HL-60 (cell line): Measurements from ENCODE around the gene CLDN6.

ENCODE experiments used
- DNase-seq, 2 experiments: peaks; one replicate each; pipeline ENCODE4 v3.0.0-alpha.2; 2010 to 2020; ENCODE audit warnings: low read depth in 1 of 2, low spot score in 1 of 2
- H3K27ac ChIP-seq: fragments of 250-450 bp; sonication (Bioruptor Pico); replicated peaks from 2 replicates; pipeline ENCODE4 v1.5.1; 2020; ENCODE audit warnings: mild to moderate bottlenecking, moderate library complexity
- H3K27me3 ChIP-seq: fragments of 250-450 bp; sonication (Bioruptor Pico); 2 replicates; pipeline ENCODE4 v1.5.1; 2021; ENCODE audit warnings: mild to moderate bottlenecking, moderate library complexity; ENCODE audit not compliant: insufficient read depth, poor library complexity, severe bottlenecking
- H3K4me3 ChIP-seq: replicated peaks from 2 replicates; pipeline ENCODE4 v1.5.1; 2011; ENCODE audit warnings: mild to moderate bottlenecking, control low read depth, low read length; ENCODE audit not compliant: insufficient read depth
- GABPA ChIP-seq: IDR thresholded peaks from 2 replicates; pipeline ENCODE4 v1.6.1; 2012; ENCODE audit warnings: low read depth
- POLR2AphosphoS5 ChIP-seq: IDR thresholded peaks from 2 replicates; pipeline ENCODE4 v1.6.1; 2012; ENCODE audit warnings: low read depth
- SPI1 ChIP-seq: IDR thresholded peaks from 2 replicates; pipeline ENCODE4 v1.6.1; 2012; ENCODE audit warnings: low read depth, mild to moderate bottlenecking, borderline replicate concordance
- TF ChIP-seq, protein P1 (sequence below): IDR thresholded peaks from one replicate; pipeline ENCODE4 v1.5.1; 2011; ENCODE audit warnings: low read length, control low read depth, inconsistent platforms; ENCODE audit not compliant: insufficient read depth
- TF ChIP-seq, protein P2 (sequence below): IDR thresholded peaks from 2 replicates; pipeline ENCODE4 v1.6.1; 2012; ENCODE audit warnings: low read depth; ENCODE audit not compliant: insufficient replicate concordance

Gene CLDN6

DNA sequence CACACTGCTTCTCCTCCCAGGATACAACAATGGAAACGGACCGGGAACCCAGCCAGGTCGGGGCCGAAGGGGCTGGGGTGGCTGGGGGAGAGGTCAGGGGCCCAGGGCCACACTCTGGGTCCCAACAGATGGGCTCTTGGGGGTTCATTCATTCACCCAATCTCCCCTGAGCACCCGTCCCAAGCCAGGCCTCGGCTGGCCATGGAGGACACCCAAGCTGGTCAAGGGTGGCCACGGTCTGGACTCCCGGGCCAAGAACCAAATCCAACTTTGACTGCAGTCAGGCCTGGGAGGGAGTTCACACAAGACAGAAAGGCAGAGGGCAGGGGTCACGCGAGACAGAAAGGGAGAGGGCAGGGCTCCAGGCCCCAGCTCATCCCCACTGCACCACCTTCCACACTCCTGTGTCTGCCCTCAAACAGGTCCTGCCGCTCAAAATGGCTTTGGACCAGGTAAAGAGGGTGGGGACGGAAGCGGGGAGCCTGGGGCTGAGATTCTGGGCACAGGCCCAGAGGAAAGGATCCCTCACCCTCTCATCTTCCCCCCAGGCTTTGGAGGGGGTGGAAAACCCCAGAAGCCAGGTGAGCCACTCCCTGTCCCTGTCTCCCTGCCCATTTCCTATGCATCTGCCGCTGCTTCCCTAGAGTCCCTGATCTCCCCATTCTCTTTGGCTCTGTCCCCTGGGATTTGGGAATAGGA is 25.5 kb downstream of the CLDN6 start:
- no peak overlapping the region for H3K27ac ChIP-seq
- TF ChIP-seq, protein P1, sequence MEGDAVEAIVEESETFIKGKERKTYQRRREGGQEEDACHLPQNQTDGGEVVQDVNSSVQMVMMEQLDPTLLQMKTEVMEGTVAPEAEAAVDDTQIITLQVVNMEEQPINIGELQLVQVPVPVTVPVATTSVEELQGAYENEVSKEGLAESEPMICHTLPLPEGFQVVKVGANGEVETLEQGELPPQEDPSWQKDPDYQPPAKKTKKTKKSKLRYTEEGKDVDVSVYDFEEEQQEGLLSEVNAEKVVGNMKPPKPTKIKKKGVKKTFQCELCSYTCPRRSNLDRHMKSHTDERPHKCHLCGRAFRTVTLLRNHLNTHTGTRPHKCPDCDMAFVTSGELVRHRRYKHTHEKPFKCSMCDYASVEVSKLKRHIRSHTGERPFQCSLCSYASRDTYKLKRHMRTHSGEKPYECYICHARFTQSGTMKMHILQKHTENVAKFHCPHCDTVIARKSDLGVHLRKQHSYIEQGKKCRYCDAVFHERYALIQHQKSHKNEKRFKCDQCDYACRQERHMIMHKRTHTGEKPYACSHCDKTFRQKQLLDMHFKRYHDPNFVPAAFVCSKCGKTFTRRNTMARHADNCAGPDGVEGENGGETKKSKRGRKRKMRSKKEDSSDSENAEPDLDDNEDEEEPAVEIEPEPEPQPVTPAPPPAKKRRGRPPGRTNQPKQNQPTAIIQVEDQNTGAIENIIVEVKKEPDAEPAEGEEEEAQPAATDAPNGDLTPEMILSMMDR: no peak
- TF ChIP-seq, protein P2, sequence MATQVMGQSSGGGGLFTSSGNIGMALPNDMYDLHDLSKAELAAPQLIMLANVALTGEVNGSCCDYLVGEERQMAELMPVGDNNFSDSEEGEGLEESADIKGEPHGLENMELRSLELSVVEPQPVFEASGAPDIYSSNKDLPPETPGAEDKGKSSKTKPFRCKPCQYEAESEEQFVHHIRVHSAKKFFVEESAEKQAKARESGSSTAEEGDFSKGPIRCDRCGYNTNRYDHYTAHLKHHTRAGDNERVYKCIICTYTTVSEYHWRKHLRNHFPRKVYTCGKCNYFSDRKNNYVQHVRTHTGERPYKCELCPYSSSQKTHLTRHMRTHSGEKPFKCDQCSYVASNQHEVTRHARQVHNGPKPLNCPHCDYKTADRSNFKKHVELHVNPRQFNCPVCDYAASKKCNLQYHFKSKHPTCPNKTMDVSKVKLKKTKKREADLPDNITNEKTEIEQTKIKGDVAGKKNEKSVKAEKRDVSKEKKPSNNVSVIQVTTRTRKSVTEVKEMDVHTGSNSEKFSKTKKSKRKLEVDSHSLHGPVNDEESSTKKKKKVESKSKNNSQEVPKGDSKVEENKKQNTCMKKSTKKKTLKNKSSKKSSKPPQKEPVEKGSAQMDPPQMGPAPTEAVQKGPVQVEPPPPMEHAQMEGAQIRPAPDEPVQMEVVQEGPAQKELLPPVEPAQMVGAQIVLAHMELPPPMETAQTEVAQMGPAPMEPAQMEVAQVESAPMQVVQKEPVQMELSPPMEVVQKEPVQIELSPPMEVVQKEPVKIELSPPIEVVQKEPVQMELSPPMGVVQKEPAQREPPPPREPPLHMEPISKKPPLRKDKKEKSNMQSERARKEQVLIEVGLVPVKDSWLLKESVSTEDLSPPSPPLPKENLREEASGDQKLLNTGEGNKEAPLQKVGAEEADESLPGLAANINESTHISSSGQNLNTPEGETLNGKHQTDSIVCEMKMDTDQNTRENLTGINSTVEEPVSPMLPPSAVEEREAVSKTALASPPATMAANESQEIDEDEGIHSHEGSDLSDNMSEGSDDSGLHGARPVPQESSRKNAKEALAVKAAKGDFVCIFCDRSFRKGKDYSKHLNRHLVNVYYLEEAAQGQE: no peak
- TF ChIP-seq GABPA (no peak), SPI1 (no peak)
- DNase-seq: no peak
- peaks cover 2% of the 10 kb centered on the region for H3K27me3 ChIP-seq
- no peak overlapping the region for H3K4me3 ChIP-seq

DNA sequence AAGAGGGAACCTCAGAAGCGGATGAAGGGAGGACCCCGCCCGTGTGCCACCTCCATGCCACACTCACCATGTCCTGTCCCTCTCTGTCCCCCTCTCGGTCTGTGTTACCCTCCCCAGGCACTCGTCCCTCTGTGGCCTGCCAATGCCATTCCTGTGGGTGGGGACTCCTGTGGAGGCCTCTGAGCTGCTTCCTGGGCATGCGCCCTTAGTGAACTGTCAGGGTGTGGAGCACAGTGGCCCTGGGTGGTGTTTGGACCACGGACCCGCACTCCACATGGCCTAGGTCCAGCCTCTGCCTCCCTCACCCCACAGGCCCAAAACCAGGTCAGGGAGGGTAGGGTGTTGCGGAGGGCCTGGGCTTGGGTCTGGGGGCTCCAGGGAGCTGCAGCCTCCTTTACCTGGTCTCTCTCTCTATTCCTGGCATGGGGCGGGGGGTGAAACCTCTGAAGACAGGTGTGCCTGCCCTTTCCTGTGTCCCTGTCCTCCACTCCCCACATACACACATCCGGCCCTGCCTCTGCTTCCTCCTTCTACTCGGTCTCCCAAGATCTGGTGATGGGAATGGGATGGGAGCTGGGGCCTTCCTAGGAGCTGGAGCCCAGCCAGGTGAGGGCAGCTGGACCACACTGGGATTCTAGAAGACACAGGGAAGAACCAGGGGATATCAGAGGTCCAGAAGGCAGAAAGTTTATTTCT is 26.3 kb downstream of the CLDN6 start:
- Histone ChIP-seq H3K27ac (no peak overlapping the region), H3K27me3 (peaks cover 2% of the 10 kb centered on the region), H3K4me3 (no peak overlapping the region)
- TF ChIP-seq POLR2AphosphoS5 (no peak), SPI1 (no peak)
- TF ChIP-seq, protein P2: no peak
- TF ChIP-seq, protein P1: no peak
- no peak for DNase-seq

DNA sequence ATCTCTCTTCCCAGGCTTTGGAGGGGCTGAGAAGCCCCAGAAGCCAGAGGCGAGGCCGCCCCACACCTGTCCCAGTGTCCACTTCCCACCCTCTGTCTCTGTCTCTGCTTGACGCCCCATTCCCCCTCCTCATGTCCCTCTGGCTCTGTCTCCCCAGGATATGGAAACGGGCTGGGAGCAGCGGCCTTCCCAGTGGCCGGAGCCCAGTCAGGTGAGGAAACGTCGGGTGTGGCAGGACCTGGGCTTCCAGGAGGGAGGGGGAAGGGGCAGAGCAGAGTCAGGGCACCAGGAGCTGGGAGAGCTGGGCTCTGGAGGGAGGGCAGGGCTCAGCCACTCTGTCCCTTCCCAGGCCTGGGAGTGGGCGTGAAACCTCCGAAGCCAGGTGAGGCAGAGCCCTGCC is 27.1 kb downstream of the CLDN6 start:
- Histone ChIP-seq H3K27me3 (peaks cover 2% of the 10 kb centered on the region), H3K4me3 (no peak overlapping the region), H3K27ac (no peak overlapping the region)
- no peak for DNase-seq
- no peak for TF ChIP-seq POLR2AphosphoS5
- TF ChIP-seq, protein P1: no peak
- TF ChIP-seq SPI1: no peak
- no peak for TF ChIP-seq GABPA
- TF ChIP-seq, protein P2: no peak
